ENCODE results near the gene CCDC88B. TPM values are rescaled to one million over a fixed set of nuclear protein-coding genes. Genes with fewer than 3 reads are reported as not detected.

CCDC88B gene
- total RNA-seq, 1 donor from 2014 or later, result 7.9 TPM

DNA sequence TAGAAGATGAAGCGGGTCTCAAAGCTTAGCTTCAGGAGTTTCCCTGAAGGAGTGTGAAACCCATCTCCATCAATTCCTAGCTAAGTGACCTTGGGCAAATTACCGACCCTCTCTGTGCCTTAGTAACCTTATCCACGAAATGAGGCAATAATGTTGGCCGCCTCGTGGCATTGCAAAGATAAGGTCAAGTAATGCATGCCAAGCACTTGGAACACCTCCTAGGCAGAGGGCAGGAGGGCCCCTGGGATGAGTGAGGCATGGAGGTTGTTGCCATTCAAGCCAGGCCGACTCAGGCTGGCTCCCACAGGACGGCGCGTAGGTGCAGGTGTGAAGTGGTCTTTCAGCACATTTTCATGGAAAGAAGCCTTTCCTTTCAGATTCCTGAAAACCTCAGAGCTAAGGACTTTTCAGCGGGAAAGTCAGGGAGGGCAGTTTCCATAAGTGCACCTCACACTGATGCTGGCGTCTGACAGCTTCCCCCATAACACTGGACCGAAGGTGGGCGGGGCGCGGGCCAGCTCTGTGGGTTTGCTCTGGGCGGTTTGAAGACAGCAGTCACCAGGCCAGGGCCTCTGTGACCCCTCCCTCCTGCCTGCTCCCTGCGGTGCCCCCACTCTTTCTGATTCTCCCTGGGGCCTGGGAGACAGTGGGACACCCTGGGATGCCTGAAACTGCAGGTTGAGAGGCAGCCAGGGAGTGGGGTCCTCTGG lies 44.2 kb downstream of the CCDC88B start:
- peaks cover 1% of the 10 kb centered on the region for H3K4me1 ChIP-seq
- no peak for TF ChIP-seq POLR2AphosphoS5 (IDR thresholded peaks at IDR 0.05; ENCODE audit: insufficient read depth in 1 of 2, low read depth in 1 of 2)
- no peak for TF ChIP-seq POLR2A (IDR thresholded peaks at IDR 0.05)
- TF ChIP-seq, protein P1, sequence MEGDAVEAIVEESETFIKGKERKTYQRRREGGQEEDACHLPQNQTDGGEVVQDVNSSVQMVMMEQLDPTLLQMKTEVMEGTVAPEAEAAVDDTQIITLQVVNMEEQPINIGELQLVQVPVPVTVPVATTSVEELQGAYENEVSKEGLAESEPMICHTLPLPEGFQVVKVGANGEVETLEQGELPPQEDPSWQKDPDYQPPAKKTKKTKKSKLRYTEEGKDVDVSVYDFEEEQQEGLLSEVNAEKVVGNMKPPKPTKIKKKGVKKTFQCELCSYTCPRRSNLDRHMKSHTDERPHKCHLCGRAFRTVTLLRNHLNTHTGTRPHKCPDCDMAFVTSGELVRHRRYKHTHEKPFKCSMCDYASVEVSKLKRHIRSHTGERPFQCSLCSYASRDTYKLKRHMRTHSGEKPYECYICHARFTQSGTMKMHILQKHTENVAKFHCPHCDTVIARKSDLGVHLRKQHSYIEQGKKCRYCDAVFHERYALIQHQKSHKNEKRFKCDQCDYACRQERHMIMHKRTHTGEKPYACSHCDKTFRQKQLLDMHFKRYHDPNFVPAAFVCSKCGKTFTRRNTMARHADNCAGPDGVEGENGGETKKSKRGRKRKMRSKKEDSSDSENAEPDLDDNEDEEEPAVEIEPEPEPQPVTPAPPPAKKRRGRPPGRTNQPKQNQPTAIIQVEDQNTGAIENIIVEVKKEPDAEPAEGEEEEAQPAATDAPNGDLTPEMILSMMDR (IDR thresholded peaks at IDR 0.05), result no peak
- H3K9me3 ChIP-seq, result no peaks in the 10 kb centered on the region
- no peak overlapping the region for H3K4me3 ChIP-seq
- H3K27me3 ChIP-seq, result no peaks in the 10 kb centered on the region
- intact Hi-C loops (cut with DNase I), result no loop called here
- H3K27ac ChIP-seq, result no peak overlapping the region
- H3K36me3 ChIP-seq, result no peaks in the 10 kb centered on the region
- DNase-seq (ENCODE audit: extremely low spot score in 2 of 2), result no peak

DNA sequence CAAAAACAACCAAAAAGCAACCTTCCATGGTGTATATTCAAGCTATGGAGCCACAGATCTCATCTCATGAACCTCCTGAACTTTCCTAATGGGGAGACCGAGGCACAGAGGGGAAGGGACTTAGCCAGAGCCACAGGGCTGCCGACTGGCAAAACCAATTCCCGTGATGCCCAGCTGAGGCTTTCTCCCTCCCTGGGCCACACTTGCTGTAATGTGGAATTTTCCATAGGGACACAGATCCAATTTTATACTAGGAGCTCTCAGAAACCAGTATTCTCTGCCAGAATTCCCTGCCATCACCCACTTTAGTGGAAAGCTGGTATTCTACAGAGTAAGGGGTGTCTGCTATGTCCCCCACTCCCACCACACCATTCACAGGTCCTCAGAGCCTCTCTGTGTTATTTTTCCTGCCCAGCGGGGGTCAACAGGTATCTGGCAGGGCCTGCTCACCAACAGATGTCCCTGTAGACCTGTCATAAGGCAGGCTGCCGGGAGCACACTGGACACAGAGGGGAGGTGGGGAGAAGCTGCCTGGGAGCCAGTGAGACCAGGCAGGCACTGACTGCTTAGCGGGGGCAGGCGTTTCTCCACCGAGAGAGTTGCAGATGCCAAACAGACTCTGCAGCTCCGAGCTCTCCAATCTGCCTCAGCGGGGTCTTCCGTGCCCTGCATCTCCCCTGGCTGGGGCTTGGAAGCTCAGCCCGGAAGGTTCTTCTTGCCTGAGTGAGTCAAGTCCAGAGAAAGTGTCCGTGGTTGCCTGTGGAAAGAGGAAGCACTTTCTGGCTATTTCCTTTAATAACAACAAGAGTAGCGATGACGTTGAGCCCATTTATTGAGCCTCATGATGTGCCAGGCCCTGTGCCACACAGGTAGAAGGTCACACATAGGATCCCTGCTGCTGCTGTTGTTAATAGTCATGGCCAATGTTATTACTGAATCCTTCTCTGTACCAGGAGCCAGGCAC lies 45.3 kb downstream of the CCDC88B start:
- no peak for DNase-seq (ENCODE audit: extremely low spot score in 2 of 2)
- TF ChIP-seq POLR2AphosphoS5 (IDR thresholded peaks at IDR 0.05; ENCODE audit: insufficient read depth in 1 of 2, low read depth in 1 of 2), result no peak
- TF ChIP-seq, protein P1 (IDR thresholded peaks at IDR 0.05), result no peak
- TF ChIP-seq POLR2A (IDR thresholded peaks at IDR 0.05), result no peak
- intact Hi-C loops (cut with DNase I), result no loop called here
- Histone ChIP-seq H3K36me3 (no peaks in the 10 kb centered on the region), H3K9me3 (no peaks in the 10 kb centered on the region), H3K27me3 (no peaks in the 10 kb centered on the region), H3K27ac (no peak overlapping the region), H3K4me3 (no peak overlapping the region), H3K4me1 (no peaks in the 10 kb centered on the region)

DNA sequence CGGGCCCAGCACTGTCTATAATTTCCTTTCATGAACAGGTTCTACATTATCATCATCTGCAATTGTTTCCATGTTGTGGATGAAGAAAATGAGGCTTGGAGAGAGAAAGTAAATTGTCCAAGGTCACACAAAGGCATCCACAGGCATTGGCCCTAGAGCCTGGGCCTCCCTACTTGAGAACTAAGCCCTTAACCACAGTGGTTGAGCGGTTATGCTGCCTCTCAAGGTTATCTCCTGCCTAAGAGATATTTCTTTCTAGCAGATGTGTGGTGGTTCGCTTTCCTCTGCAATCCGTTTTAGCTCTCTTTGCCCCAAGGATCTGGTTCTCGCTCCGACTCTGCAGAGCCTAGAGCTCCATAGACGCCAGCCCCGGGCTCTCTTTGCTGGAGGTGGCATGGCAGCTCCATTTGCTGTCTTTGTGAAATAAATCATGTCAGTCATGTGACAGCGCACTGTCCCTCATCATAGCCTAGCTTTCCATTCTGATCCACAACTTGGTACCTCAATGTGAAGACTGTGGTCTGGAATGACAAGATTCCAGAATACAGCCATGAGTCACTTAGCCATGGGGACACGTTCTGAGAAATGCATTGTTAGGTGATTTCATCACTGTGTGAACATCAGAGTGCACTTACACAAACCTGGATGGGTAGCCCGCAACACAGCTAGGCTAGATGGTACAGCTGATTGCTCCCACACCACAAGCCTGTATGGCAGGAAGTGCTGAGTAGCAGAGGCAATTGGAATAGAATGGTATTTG lies 46.1 kb downstream of the CCDC88B start:
- H3K4me1 ChIP-seq, result no peaks in the 10 kb centered on the region
- H3K27me3 ChIP-seq, result no peaks in the 10 kb centered on the region
- TF ChIP-seq POLR2AphosphoS5 (IDR thresholded peaks at IDR 0.05; ENCODE audit: insufficient read depth in 1 of 2, low read depth in 1 of 2) (no peak), POLR2A (IDR thresholded peaks at IDR 0.05) (no peak)
- TF ChIP-seq, protein P1 (IDR thresholded peaks at IDR 0.05), result no peak
- H3K36me3 ChIP-seq, result no peaks in the 10 kb centered on the region
- DNase-seq (ENCODE audit: extremely low spot score in 2 of 2), result no peak
- H3K9me3 ChIP-seq, result no peaks in the 10 kb centered on the region
- intact Hi-C loops (cut with DNase I), result no loop called here
- H3K4me3 ChIP-seq, result no peak overlapping the region
- H3K27ac ChIP-seq, result no peak overlapping the region

DNA sequence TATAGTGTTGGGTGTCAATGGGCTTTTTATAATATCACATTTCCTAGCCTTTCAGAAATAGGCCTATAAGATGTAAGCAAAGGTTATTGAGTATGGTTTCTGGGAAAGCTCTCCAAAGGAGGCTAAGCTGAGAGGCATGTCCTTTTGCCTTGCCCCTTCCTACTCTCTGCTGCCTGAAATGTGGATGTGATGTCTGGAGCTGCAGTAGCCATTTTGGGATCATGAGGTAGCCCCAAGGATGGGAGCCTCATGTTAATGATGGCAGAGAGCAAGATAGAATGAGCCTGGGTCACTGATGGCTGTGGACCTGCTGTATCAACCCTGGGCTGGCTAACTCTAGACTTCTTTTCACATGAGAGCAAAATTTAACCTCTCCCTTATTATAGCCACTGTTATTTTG lies 47.9 kb downstream of the CCDC88B start:
- Histone ChIP-seq H3K27me3 (no peaks in the 10 kb centered on the region), H3K4me3 (no peak overlapping the region), H3K4me1 (no peaks in the 10 kb centered on the region), H3K9me3 (no peaks in the 10 kb centered on the region), H3K27ac (no peak overlapping the region), H3K36me3 (no peaks in the 10 kb centered on the region)
- no peak for DNase-seq (ENCODE audit: extremely low spot score in 2 of 2)
- intact Hi-C loops (cut with DNase I), result no loop called here
- TF ChIP-seq, protein P1 (IDR thresholded peaks at IDR 0.05), result no peak
- no peak for TF ChIP-seq POLR2AphosphoS5 (IDR thresholded peaks at IDR 0.05; ENCODE audit: insufficient read depth in 1 of 2, low read depth in 1 of 2)
